Measurements from ENCODE around the gene DCDC2B.
"Not testable (repeated sequence)": the region's sequence is repeated elsewhere in the genome, so short reads cannot be mapped to it uniquely, and the experiment has no call there.

Gene DCDC2B

DNA sequence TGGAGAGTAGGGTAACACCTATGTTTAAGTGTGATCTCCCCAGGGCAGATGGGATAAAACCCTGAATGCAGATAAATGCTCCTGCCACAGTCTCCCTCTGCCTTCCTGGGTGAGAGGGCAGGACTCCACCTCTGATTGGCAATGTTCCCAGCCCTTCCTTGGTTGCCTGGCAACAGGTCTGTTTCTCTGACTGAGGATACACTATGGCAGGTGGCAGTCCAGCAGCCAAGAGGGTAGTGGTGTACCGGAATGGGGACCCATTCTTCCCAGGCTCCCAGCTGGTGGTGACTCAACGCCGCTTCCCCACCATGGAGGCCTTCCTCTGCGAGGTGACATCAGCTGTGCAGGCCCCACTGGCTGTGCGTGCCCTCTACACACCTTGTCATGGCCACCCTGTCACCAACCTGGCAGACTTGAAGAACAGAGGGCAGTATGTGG lies at the start of gene DCDC2B:
TSS of gene DCDC2B (plus strand) at position 199 of the 438 bp plus-strand sequence. CDS start at position 204, 5 bp downstream.
- TF ChIP-seq, protein P1, sequence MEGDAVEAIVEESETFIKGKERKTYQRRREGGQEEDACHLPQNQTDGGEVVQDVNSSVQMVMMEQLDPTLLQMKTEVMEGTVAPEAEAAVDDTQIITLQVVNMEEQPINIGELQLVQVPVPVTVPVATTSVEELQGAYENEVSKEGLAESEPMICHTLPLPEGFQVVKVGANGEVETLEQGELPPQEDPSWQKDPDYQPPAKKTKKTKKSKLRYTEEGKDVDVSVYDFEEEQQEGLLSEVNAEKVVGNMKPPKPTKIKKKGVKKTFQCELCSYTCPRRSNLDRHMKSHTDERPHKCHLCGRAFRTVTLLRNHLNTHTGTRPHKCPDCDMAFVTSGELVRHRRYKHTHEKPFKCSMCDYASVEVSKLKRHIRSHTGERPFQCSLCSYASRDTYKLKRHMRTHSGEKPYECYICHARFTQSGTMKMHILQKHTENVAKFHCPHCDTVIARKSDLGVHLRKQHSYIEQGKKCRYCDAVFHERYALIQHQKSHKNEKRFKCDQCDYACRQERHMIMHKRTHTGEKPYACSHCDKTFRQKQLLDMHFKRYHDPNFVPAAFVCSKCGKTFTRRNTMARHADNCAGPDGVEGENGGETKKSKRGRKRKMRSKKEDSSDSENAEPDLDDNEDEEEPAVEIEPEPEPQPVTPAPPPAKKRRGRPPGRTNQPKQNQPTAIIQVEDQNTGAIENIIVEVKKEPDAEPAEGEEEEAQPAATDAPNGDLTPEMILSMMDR (IDR thresholded peaks at IDR 0.05; ENCODE audit: insufficient read depth, low read length, missing control alignments) = no peak
- ChIA-PET CTCF (interaction anchor here (1.1 to 1.6 kb wide), 2 partner anchors 10 to 144 kb away, joined by 3 to 6 read pairs; no protein-coding TSS in a partner anchor), POLR2A (interaction anchor here (1.5 kb wide), 1 partner anchor 143 kb away, joined by 4 read pairs; no protein-coding TSS in a partner anchor)
- H3K4me3 ChIP-seq (ENCODE audit: low read depth, low read length) = no peak within 1 kb of the TSS
- no peak for DNase-seq (ENCODE audit: low read depth, low spot score)

DNA sequence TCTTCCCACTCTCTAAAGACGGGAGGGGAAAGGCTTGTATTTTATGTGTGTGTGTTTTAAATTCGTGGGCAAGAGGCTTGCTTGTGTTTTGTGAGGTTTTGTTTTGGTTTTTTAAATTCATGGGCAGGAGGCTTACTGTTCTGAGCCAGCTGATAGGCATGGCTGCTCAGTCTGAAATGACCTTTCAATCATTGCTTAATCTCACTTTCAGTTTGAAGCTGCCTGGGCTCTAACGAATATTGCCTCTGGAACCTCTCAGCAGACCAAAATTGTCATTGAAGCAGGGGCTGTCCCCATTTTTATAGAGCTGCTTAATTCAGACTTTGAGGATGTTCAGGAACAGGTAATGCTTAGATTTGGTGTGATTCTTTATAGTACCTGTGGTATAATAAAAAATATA lies 49.7 kb upstream of the DCDC2B start:
- no peak overlapping the region for H3K4me3 ChIP-seq (ENCODE audit: low read depth, low read length)
- TF ChIP-seq, protein P1 (IDR thresholded peaks at IDR 0.05; ENCODE audit: insufficient read depth, low read length, missing control alignments) = no peak
- POLR2A ChIA-PET = no interaction called here
- DNase-seq (ENCODE audit: low read depth, low spot score) = no peak
- CTCF ChIA-PET = interaction anchor here (1.1 to 1.3 kb wide), 2 partner anchors 14 to 25 kb away, joined by 3 to 4 read pairs; no protein-coding TSS in a partner anchor

DNA sequence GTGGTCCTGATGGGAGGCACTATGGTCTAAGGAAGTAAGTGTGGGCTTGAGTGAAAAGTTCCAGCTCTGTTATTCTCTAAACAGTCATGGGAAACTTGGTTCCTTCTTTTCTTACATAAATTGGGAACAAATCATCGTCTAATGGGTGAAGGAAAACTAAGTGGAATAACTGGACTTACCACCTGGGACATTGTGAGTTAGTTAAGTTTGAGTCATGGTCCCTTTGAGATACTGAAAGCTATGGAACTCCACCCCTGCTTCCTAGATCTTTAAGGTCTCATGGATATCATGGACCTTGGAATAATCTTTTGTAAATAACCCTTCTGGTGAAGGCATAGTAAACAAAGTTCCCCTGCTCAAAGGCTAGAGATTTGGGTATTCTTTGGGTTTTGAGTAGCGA lies 45.5 kb upstream of the DCDC2B start:
- CTCF ChIA-PET = interaction anchor here (1.1 to 1.3 kb wide), 2 partner anchors 9 to 16 kb away, joined by 3 read pairs; partner anchors contain the start of gene TXLNA
- POLR2A ChIA-PET = no interaction called here
- TF ChIP-seq, protein P1 (IDR thresholded peaks at IDR 0.05; ENCODE audit: insufficient read depth, low read length, missing control alignments) = no peak
- no peak for DNase-seq (ENCODE audit: low read depth, low spot score)
- no peak overlapping the region for H3K4me3 ChIP-seq (ENCODE audit: low read depth, low read length)

DNA sequence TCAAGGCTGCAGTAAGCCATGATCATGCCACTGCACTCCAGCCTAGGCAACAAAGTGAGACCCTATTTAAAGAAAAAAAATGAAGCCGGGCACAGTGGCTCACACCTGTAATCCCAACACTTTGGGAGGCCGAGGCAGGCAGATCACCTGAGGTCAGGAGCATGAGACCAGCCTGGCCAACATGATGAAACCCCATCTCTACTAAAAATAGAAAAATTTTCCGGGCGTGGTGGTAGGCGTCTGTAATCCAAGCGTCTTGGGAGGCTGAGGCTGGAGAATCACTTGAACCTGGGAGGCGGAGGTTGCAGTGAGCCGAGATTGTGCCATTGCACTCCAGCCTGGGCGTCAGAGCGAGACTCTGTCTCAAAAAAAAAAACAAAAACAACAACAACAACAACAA lies 43.3 kb upstream of the DCDC2B start:
- H3K4me3 ChIP-seq (ENCODE audit: low read depth, low read length); DNase-seq (ENCODE audit: low read depth, low spot score); POLR2A ChIA-PET: not testable (repeated sequence)
- CTCF ChIA-PET = interaction anchor here (1.4 kb wide), 1 partner anchor 14 kb away, joined by 4 read pairs; no protein-coding TSS in a partner anchor

DNA sequence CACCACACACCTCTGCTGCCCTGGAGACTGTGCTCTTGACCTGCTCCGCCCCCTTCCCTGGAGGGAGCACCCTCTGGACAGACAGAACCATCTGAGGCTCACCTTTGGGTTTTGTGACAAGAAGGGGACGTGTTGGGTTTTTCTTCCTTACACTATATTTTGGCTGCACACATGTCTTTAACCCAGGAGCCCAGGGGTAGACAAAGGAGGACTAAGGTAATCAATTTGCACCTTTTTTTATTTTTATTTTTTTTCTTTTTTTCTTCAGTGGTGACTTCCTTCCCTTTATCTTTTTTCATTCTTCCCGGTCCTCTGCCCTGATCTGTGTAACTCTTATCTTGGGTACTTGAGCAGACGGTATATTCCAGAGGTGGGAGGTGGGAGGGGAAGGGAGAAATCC lies 37.9 kb upstream of the DCDC2B start:
- no peak overlapping the region for H3K4me3 ChIP-seq (ENCODE audit: low read depth, low read length)
- TF ChIP-seq, protein P1 (IDR thresholded peaks at IDR 0.05; ENCODE audit: insufficient read depth, low read length, missing control alignments) = no peak
- ChIA-PET CTCF (no interaction called here), POLR2A (no interaction called here)
- DNase-seq (ENCODE audit: low read depth, low spot score) = no peak

DNA sequence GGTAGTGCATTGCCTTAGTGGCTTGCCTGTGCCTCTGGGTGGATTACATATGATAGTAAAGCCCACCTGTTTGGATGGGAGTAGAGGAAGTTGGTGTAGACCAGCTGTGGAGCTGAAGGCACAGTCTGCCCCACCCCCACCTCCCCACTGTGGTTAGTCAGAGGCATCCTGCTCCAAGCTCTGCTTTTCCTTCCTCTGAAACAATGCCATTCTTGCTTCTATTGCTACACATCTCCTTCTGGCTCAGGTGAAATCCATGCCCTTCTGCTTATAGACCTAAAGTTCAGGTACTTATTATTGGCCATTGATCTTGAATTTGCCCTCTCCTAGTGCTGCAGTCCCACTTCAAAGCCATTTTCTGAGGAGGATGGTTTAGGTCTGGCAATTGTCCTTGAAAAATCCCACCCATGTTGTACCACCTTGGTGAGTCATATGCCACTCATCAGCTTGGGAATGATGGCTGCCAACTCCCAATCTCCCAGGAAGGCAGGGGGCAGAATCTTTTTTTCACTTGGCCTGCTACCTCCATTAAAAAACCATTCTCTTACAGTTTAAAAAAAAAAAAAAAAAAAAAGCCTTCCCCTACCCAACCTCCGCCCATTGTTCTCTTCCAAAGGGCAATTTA lies 36.2 kb upstream of the DCDC2B start:
- TF ChIP-seq, protein P1 (IDR thresholded peaks at IDR 0.05; ENCODE audit: insufficient read depth, low read length, missing control alignments) = no peak
- H3K4me3 ChIP-seq (ENCODE audit: low read depth, low read length) = no peak overlapping the region
- no peak for DNase-seq (ENCODE audit: low read depth, low spot score)
- ChIA-PET POLR2A (no interaction called here), CTCF (interaction anchor here (1.2 kb wide), 1 partner anchor 13 kb away, joined by 3 read pairs; no protein-coding TSS in a partner anchor)

Data from AG04449 (cell line).